ENCODE results near the gene NPLOC4. TPM values are rescaled to one million over a fixed set of nuclear protein-coding genes. Genes with fewer than 3 reads are reported as not detected.

NPLOC4 gene
- total and polyA plus RNA-seq, 2 of the 13 experiments (the other 11 are each of a cell fraction or from before 2014, with no cell fraction given): 57.0 to 97.0 TPM

GRCh38 chr17:81514739-81515529, 122.0 kb downstream of the NPLOC4 start (continued):
- TF ChIP-seq MXD3 (CRISPR knock-in tag; IDR thresholded peaks at IDR 0.05) (0 out of 2 replicates have a peak, but pooled peaks have one; percentile 66), FOXK2 (IDR thresholded peaks at IDR 0.05) (no peak), ZBTB33 (CRISPR knock-in tag; IDR thresholded peaks at IDR 0.05) (no peak), PRDM10 (CRISPR knock-in tag; IDR thresholded peaks at IDR 0.05; ENCODE audit: low read depth) (no peak), TBX3 (IDR thresholded peaks at IDR 0.05; ENCODE audit: borderline replicate concordance) (no peak), IRF1 (CRISPR knock-in tag; IDR thresholded peaks at IDR 0.05; ENCODE audit: low read depth) (no peak), ZNF552 (CRISPR knock-in tag; IDR thresholded peaks at IDR 0.05; ENCODE audit: borderline replicate concordance) (no peak), ZNF513 (CRISPR knock-in tag; conservative IDR thresholded peaks at IDR 0.05) (0 out of 2 replicates have a peak, but pooled peaks have one; percentile 80), ZNF670 (CRISPR knock-in tag; IDR thresholded peaks at IDR 0.05; ENCODE audit: borderline replicate concordance) (no peak), ZNF567 (CRISPR knock-in tag; IDR thresholded peaks at IDR 0.05; ENCODE audit: borderline replicate concordance) (no peak), RNF2 (conservative IDR thresholded peaks at IDR 0.05; ENCODE audit: low read depth) (no peak), FIP1L1 (IDR thresholded peaks at IDR 0.05; ENCODE audit: borderline replicate concordance, insufficient read depth, low read depth, low read length) (no peak), PHB2 (IDR thresholded peaks at IDR 0.05; ENCODE audit: partially characterized antibody) (no peak), NRL (CRISPR knock-in tag; IDR thresholded peaks at IDR 0.05; ENCODE audit: borderline replicate concordance) (peak; percentile 82), SNAPC2 (CRISPR knock-in tag; IDR thresholded peaks at IDR 0.05) (0 out of 2 replicates have a peak, but pooled peaks have one; percentile 57), ZNF446 (CRISPR knock-in tag; IDR thresholded peaks at IDR 0.05) (no peak), EP300 (IDR thresholded peaks at IDR 0.05; ENCODE audit: low read depth in 2 of 2, low read length in 2 of 2) (0 out of 4 replicates have a peak, but pooled peaks of 1 of the 2 experiments have one; percentile 25), EP300 (CRISPR knock-in tag; IDR thresholded peaks at IDR 0.05; ENCODE audit: borderline replicate concordance) (no peak), NONO (IDR thresholded peaks at IDR 0.05) (no peak), NONO (CRISPR knock-in tag; conservative IDR thresholded peaks at IDR 0.05) (no peak), ZNF251 (CRISPR knock-in tag; IDR thresholded peaks at IDR 0.05) (no peak)

Measured in HepG2 (cell line).